HG02610 (cell line): ENCODE results near the gene TCP1.
"Not testable (repeated sequence)": the region's sequence is repeated elsewhere in the genome, so short reads cannot be mapped to it uniquely, and the experiment has no call there.

Experiments used
- ATAC-seq: cut with Tn5 transposase; IDR thresholded peaks from one replicate; pipeline ENCODE4 v1.9.1; 2021; ENCODE audit warnings: mild to moderate bottlenecking, moderate library complexity; ENCODE audit not compliant: unreplicated experiment

Gene TCP1

DNA sequence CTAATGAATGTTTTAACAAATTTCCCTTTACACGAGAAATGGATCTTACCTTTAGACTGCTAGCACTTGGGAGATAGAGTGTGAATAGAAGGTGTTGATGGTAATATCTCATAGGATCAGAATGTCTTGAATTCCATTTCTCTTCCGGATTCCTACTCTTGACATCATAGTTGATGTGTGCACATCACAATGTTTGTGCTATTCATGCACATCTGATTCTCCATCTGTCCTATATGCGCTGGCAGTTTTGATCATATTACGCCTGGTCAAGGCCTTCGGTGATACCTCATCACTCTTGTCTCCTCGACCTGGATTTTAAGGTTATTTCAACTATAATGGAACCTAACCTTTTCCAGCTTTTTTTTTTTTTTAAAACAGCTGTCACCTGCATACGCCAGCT, 44.3 kb downstream of the TCP1 start:
- no peak for ATAC-seq

DNA sequence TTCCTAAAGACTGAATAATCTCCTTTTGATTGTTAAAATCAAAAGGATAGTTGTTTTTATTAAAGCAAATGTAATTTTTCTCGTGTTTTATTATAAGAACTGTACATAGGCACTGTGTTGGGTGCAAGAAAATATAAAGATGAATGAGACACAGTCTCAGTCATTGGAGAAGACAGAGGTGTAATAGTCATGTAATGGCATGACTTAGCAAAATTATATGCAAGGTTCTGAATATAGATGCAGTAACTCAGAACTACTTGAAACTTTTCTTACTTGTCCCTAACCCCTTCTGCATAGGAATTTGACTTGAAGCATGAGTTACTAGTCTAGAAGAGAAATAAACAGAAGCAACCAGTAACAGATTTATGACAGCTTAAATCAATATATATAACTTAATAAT, 47.2 kb downstream of the TCP1 start:
- ATAC-seq, result no peak

DNA sequence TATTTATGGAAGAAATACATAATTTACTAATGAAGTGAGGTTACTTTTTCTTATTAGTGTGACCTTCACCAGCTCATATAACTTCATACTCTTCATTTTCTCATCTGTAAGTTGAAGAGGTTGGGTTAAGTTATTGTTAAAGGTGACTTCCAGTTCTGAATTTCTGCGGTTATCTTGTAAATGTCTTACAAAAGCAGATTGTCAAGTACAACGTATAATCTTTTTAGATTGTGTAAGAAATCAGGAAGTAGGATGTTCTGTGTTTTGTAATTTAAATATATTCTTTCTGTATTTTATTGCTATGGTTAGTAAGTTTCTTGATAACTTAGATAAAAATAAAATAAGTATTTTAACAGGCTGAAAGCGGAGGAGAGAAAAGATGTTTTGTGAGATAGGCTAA, 50.1 kb downstream of the TCP1 start:
- no peak for ATAC-seq

DNA sequence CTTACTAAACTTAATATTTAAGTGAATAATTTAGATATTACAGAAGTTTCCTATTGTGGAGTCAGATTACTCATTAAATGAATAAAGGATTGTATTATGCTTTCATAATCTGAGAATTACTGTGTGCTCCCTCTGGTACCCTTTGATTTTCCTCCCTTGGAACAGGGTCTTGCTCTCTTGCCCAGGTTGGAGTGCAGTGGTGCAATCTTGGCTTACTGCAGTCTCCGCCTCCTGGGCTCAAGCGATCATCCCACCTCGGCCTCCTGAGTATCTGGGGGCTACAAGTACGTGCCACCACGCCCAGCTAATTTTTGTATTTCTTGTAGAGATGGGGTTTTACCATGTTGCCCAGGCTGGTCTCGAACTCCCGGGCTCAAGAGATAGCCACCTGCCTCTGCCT, 52.5 kb downstream of the TCP1 start:
- no peak for ATAC-seq

DNA sequence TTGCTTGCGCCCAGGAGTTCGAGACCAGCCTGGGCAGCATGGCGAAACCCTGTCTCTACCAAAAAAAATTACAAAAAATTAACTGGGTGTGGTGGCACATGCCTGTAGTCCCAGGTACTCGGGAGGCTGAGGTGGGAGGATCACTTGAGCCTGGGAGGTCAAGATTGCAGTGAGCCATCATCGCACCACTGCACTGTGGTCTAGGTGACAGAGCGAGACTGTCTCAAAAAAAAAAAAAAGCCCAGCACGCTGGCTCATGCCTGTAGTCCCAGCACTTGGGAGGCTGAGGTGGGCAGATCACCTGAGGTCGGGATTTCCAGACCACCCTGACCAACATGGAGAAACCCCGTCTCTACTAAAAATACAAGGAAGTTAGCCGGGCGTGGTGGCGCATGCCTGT, 56.0 kb downstream of the TCP1 start:
- ATAC-seq, result not testable (repeated sequence)

DNA sequence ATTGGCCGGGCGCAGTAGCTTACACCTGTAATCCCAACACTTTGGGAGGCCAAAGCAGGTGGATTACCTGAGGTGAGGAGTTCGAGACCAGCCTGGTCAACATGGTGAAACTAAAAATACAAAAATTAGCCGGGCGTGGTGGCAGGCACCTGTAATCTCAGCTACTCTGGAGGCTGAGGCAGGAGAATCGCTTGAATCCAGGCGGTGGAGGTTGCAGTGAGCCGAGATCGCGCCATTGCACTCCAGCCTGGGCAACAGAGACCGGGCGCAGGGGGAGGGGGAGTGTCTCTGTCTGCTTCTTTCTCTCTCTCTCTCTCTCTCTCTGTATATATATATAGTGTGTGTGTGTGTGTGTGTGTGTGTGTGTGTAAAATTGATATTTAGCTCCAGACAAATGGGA, 56.9 kb downstream of the TCP1 start:
- ATAC-seq, result not testable (repeated sequence)

DNA sequence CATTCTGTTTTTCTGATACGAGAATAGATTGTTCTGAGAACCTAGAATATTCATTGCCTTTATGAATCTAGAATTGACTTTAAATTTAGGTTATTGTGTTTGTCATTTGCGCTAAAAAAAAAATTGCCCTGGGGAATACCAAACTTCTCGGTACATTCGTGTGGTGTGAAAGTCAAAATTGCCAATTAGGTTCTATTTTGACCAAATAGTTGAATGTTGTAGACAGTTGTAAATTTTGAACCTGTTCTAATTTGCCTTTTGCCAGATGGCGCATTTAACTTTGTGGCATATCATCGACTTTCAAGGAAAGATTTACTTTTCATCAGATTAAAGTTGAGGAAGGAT, 59.1 kb downstream of the TCP1 start:
- ATAC-seq, result no peak

- ATAC-seq, result peak; percentile 14
These were observed 59.6 kb downstream of the TCP1 start for GRCh38 chr6:159729598-159730331.

GRCh38 chr6:159728531-159728964, 60.9 kb downstream of the TCP1 start:
- ATAC-seq, result no peak
